SHP77 (cell line): ENCODE results near the gene MIR17HG.

Experiments used
- DNase-seq, 2 experiments: peaks; one replicate each; lab custom pipeline; 2025; lab: John Stamatoyannopoulos, UW

Gene MIR17HG

DNA sequence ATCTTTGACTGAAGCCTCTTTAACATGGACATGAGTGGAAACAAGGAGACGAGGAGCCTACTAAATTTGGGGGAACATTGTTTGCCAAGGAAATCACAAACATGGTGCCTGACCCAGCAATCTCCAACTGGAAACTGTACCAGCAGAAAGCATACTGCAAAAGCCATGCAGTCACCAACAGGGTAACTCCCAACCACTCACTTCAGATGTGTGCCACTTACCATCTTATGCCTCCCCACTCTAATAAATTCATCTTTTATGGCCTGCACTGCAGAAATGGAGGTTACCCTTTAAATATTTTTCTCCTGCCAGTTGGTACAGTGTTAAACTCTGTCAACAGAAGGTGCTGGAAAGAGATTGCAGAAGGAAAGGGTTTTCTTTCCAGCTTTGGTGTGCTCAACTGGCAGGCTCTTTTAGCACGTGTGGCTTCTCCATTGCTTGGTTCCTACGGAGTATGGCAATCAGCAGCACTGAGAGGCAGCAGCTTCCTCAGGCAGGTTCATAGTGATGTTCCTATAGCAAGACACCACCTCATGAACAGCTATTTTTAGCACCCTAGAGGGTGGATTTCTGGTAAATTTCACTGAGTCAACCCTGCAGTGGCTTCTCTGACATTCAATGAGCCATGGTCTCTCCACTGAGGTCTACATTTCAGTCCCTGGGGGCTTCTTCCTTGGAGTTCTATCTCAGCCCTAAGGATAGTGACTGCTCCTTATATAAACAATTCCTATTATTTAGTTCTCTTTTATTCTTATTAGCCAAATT, 21.4 kb downstream of the MIR17HG start:
- DNase-seq = no peak

GRCh38 chr13:91369441-91369831, 21.9 kb downstream of the MIR17HG start:
- DNase-seq = no peak

GRCh38 chr13:91370501-91370900, 23.0 kb downstream of the MIR17HG start:
- DNase-seq = no peak

DNA sequence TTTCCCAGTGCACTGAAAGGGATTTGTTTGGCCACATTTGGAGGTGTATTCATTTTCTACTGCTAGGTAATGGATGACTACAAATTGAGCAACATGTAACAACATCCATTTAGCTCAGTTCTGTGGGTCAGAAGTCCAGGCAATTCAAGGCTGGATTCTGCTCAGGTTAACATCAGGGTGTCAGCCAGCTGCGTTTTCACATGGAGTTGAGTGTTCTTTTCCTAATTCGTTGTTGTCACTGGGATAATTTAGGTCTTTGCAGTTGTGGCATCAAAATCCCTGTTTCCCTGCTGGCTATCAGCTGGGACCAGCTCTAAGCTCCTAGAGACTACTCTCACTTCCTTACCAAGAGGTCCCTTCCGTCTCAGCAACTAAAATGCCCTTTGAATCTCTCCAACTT, 25.4 kb downstream of the MIR17HG start:
- no peak for DNase-seq

GRCh38 chr13:91375116-91375729, 27.7 kb downstream of the MIR17HG start:
- DNase-seq = peak; percentile 14 to 29

- peak; percentile 26 to 39 for DNase-seq
Measured at GRCh38 chr13:91381371-91381770, 33.9 kb downstream of the MIR17HG start.

DNA sequence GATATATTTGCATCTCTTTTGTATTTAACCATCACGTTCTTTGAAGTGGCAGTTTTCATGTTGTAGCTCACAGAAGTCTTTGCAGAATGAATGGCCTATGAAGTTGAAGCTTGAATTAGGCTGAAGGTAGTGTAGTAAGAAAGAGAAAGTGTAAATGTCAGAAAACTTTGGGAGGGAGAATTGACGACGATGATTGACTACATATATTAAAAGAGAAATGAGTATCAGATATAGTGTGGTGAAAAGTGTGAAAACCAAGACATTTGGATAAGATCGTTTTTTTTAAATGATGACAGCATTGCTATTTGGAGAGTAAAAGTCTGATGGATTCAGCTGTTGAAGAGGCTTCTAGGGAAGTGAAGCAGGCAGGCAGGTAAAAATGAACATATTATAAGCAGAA, 36.3 kb downstream of the MIR17HG start:
- DNase-seq = no peak

GRCh38 chr13:91384896-91385295, 37.4 kb downstream of the MIR17HG start:
- no peak for DNase-seq

DNA sequence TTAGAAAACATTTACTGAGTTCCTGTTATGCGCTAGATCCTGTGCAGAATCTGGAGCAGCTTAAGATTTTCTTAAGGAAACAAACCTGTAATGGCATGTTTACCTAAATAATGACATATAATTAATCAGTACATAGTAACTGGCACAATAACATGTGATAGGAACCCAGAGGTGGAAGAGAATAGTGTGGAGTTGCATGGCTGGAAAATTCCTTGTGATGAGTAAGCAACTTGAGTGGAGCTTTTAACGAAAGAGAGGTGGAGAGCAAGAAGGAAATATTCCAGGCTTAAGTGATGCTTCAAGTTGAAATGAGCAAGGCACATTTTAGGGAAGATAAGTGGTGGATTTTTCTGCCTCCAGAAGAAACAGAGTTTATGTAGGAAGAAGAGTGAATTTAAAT, 41.7 kb downstream of the MIR17HG start:
- DNase-seq = no peak

- no peak for DNase-seq
Measured at GRCh38 chr13:91397595-91397994, 50.1 kb downstream of the MIR17HG start.

DNA sequence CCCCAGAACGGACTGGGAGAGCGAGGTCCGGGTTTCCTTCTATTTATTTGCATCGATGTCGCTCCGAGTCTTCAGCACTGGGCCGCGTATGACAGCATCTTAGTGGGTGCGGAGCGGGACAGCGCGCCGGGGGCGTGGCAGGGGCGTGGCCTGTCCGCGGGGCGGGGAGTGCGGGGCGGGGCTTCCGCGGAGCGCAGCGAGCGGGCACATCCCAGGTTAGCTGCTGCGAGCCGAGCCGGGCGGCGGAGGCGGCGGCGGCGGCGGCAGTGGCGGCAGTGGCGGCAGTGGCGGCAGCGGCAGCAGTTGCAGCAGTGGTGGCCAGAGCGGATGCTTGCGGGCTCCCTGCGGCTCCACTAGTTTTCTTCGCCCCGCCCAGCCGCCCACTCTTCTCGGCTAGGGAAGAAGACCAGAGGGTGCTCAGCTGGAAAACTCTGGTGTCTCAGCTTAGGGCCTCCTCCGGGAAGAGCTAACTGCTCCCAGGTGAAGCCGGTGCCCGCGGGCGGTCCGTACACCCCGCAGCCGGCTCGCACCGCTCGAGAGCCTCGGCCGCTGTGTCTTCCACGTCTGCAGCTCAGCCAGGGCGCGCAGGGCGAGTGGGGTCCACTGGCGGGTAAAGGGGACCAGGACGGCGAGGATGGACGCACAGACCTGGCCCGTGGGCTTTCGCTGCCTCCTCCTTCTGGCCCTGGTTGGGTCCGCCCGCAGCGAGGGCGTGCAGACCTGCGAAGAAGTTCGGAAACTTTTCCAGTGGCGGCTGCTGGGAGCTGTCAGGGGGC, 51.1 kb downstream of the MIR17HG start, which contains the start of gene GPC5:
Gene GPC5, plus strand, starts transcription at position 209 of the 776 bp plus-strand sequence.
- DNase-seq = peak; percentile 70 to 82

DNA sequence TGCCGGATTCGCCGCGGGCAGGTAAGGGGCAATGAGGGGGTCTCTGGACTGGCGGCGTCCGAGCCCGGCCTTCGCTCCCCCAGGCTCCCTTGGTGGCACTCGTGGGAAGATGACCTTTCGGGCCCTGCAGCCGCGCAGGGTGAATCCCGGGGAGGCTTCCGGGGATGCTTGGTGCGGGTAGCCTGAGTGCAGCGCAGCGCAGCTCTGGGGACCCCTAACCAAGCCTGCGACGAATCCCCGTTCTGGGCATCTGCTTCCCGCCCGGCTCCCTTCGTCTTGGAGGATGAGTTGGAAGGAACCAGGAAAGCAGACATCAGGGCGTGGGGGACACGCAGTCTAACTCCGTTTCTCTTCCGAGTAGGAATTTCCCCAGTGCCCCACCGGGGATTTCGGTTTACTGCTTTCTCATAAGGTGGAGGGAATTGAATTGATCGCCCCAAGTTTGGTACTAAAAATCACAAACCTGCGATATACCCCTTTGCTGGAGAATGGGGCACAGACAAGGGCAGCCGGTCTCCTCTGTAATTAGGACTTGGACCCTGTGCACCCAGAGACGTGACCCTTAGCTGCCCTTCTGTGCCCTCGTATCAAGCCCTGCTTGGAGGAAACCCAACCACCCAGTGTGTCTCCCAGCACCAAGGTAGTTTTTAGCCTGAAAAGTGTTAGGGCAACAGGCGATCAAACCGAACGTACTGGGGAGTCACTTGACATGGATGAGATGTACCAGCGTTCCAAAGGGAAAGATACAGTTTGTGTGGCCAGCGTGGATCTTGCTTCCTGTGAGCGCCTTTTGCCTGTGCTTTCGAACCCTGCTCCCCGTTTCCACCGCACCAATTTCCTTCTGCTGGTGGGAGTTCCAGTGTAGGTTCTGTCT, 51.9 kb downstream of the MIR17HG start:
- no peak for DNase-seq

DNA sequence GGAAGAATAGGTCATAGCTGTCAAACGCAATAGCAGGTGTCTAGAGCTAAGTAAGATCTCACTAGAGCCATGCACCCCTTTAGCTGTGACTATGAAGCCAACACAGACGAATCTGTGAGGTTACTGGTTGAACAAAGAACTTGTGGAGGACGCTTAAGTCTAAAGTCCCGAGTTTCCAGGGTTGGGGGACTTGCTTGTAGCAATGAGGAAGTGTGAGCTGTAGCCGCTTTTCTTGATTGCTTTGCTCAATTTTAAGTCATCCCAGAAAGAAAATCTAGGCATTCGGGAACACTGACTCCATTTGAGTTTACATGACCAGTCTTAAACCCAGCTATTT, 52.5 kb downstream of the MIR17HG start:
- no peak for DNase-seq

GRCh38 chr13:91400671-91401070, 53.2 kb downstream of the MIR17HG start:
- DNase-seq = no peak

DNA sequence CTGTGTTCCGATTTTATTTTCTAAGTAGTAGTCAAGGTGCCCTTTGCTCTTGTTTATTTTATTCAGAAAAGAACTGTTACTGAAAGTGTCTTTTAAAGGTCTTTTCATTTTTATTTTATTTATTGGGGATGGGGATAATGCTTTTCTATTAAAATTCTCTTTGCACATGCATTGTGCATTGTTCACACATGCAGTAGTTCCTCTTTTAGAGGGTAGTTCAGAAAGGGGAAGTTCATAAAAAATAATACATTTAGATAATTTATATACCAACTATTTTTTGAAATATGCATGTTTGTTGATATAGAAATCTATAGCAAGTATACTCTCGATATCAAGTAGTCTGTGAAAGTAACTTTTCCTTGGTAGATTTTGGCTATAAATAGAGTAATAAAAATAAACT, 54.4 kb downstream of the MIR17HG start:
- no peak for DNase-seq
